Measurements from ENCODE around the gene LGALS3BP. TPM values are rescaled to one million over a fixed set of nuclear protein-coding genes. Genes with fewer than 3 reads are reported as not detected.
"Not testable (repeated sequence)": the region's sequence is repeated elsewhere in the genome, so short reads cannot be mapped to it uniquely, and the experiment has no call there.

The LGALS3BP gene
- total RNA-seq, 1 donor from 2014 or later, result 12.6 TPM

GRCh38 chr17:78950870-78951269 is 28.9 kb downstream of the LGALS3BP start:
- Mint-ChIP-seq H3K9me3 (ENCODE audit: unreplicated experiment) (no peaks in the 10 kb centered on the region), H3K27me3 (ENCODE audit: unreplicated experiment) (peaks cover 8% of the 10 kb centered on the region), H3K36me3 (ENCODE audit: low read depth, unreplicated experiment) (no peaks in the 10 kb centered on the region), H3K4me1 (ENCODE audit: unreplicated experiment) (peaks cover 3% of the 10 kb centered on the region), H3K27ac (ENCODE audit: unreplicated experiment) (no peak overlapping the region), H3K4me3 (ENCODE audit: unreplicated experiment) (no peak overlapping the region)
- no peak for DNase-seq (ENCODE audit: low spot score)
- TF ChIP-seq CTCF (IDR thresholded peaks at IDR 0.05; ENCODE audit: unreplicated experiment), result no peak

- H3K27ac Mint-ChIP-seq (ENCODE audit: unreplicated experiment), result no peak overlapping the region
- no peak overlapping the region for H3K4me3 Mint-ChIP-seq (ENCODE audit: unreplicated experiment)
- H3K36me3 Mint-ChIP-seq (ENCODE audit: low read depth, unreplicated experiment), result no peaks in the 10 kb centered on the region
- peaks cover 3% of the 10 kb centered on the region for H3K4me1 Mint-ChIP-seq (ENCODE audit: unreplicated experiment)
- peaks cover 6% of the 10 kb centered on the region for H3K27me3 Mint-ChIP-seq (ENCODE audit: unreplicated experiment)
- DNase-seq (ENCODE audit: low spot score), result no peak
- no peaks in the 10 kb centered on the region for H3K9me3 Mint-ChIP-seq (ENCODE audit: unreplicated experiment)
- no peak for TF ChIP-seq CTCF (IDR thresholded peaks at IDR 0.05; ENCODE audit: unreplicated experiment)
These were observed 32.2 kb downstream of the LGALS3BP start for GRCh38 chr17:78947235-78948149.

GRCh38 chr17:78946631-78947030 is 33.1 kb downstream of the LGALS3BP start:
- Mint-ChIP-seq H3K27me3 (ENCODE audit: unreplicated experiment) (peaks cover 6% of the 10 kb centered on the region), H3K36me3 (ENCODE audit: low read depth, unreplicated experiment) (no peaks in the 10 kb centered on the region), H3K4me1 (ENCODE audit: unreplicated experiment) (peaks cover 2% of the 10 kb centered on the region), H3K4me3 (ENCODE audit: unreplicated experiment) (no peak overlapping the region), H3K9me3 (ENCODE audit: unreplicated experiment) (no peaks in the 10 kb centered on the region), H3K27ac (ENCODE audit: unreplicated experiment) (no peak overlapping the region)
- DNase-seq (ENCODE audit: low spot score), result no peak
- TF ChIP-seq CTCF (IDR thresholded peaks at IDR 0.05; ENCODE audit: unreplicated experiment), result no peak

- Mint-ChIP-seq H3K27me3 (ENCODE audit: unreplicated experiment) (peaks cover 6% of the 10 kb centered on the region), H3K36me3 (ENCODE audit: low read depth, unreplicated experiment) (no peaks in the 10 kb centered on the region), H3K27ac (ENCODE audit: unreplicated experiment) (no peak overlapping the region), H3K4me1 (ENCODE audit: unreplicated experiment) (no peaks in the 10 kb centered on the region), H3K4me3 (ENCODE audit: unreplicated experiment) (no peak overlapping the region), H3K9me3 (ENCODE audit: unreplicated experiment) (no peaks in the 10 kb centered on the region)
- TF ChIP-seq CTCF (IDR thresholded peaks at IDR 0.05; ENCODE audit: unreplicated experiment), result no peak
- DNase-seq (ENCODE audit: low spot score), result no peak
These were observed 33.6 kb downstream of the LGALS3BP start for GRCh38 chr17:78946131-78946530.

GRCh38 chr17:78945455-78945854 is 34.3 kb downstream of the LGALS3BP start:
- not testable (repeated sequence) for DNase-seq (ENCODE audit: low spot score); H3K27me3 Mint-ChIP-seq (ENCODE audit: unreplicated experiment); H3K27ac Mint-ChIP-seq (ENCODE audit: unreplicated experiment); H3K36me3 Mint-ChIP-seq (ENCODE audit: low read depth, unreplicated experiment); H3K4me1 Mint-ChIP-seq (ENCODE audit: unreplicated experiment); H3K9me3 Mint-ChIP-seq (ENCODE audit: unreplicated experiment); H3K4me3 Mint-ChIP-seq (ENCODE audit: unreplicated experiment)
